HepG2 (cell line): Measurements from ENCODE around the gene CYSRT1. TPM values are rescaled to one million over a fixed set of nuclear protein-coding genes. Genes with fewer than 3 reads are reported as not detected.

Experiments
- ATAC-seq: fragments of 200-7000 bp; cut with Tn5 transposase; 3 replicates; pipeline ENCODE4 v1.9.1; 2020; ENCODE audit warnings: mild to moderate bottlenecking, moderate library complexity
- BruUV-seq: library from RNA; stranded (reverse); fragments of 400-500 nt; replicated peaks from 2 replicates; lab custom pipeline; 2021; lab: Mats Ljungman, UMichigan
- CTCF ChIA-PET: fragments of 300-600 bp; formaldehyde crosslinking; extraction: SDS; loops from one replicate; lab custom pipeline; 2021; ENCODE audit warnings: low total read pairs, inconsistent platforms, low intra/inter-chr PET ratio; lab: Yijun Ruan, JAX
- POLR2A ChIA-PET: fragments of 350-600 bp; sonication (Branson Sonifier 250); formaldehyde crosslinking; loops from one replicate; lab custom pipeline; 2020; ENCODE audit warnings: antibody characterized with exemption, inconsistent platforms; lab: Yijun Ruan, JAX
- DNase-seq: peaks from one replicate; pipeline ENCODE4 v3.0.0-alpha.2; 2015; ENCODE audit warnings: low spot score
- FAIRE-seq: peaks from 3 replicates; lab custom pipeline; 2011; peaks lifted over from hg19 to GRCh38; lab: Jason Lieb, UNC
- H2AFZ ChIP-seq: one replicate; pipeline ENCODE4 v1.6.1; 2011; ENCODE audit warnings: low read length, inconsistent platforms
- H3K27ac ChIP-seq: fragments of 300-600 bp; 3 replicates; pipeline ENCODE4 v1.8.0; 2011; ENCODE audit warnings: mixed run types, mild to moderate bottlenecking, mixed read lengths, low read length, inconsistent platforms; ENCODE audit not compliant: insufficient read depth; ENCODE audit errors: extremely low read length
- H3K27me3 ChIP-seq, 2 experiments: fragments of 200-600 bp in 1 of 2; 2 replicates in 1 of 2; 3 replicates in 1 of 2; pipeline versions ENCODE4 v1.6.0 to v1.8.0; 2011; ENCODE audit warnings: low read length in 2 of 2, mild to moderate bottlenecking in 2 of 2, moderate library complexity in 2 of 2, inconsistent platforms in 1 of 2; ENCODE audit not compliant: insufficient read depth in 2 of 2, control insufficient read depth in 1 of 2
- H3K36me3 ChIP-seq, 2 experiments: fragments of 200-600 bp in 1 of 2; replicated peaks in 1 of 2; 2 replicates in 1 of 2; 3 replicates in 1 of 2; pipeline versions ENCODE4 v1.5.1 to v1.8.0; 2011; ENCODE audit warnings: low read length in 2 of 2, inconsistent platforms in 1 of 2; ENCODE audit not compliant: insufficient read depth in 2 of 2, control insufficient read depth in 1 of 2
- H3K4me1 ChIP-seq: 2 replicates; pipeline ENCODE4 v1.5.1; 2012; ENCODE audit warnings: low read length, inconsistent platforms; ENCODE audit not compliant: insufficient read depth
- H3K4me2 ChIP-seq: 2 replicates; pipeline ENCODE4 v1.6.0; 2011; ENCODE audit warnings: low read depth, low read length, inconsistent platforms
- H3K4me3 ChIP-seq, 3 experiments: fragments of 200-600 bp in 1 of 3; sonication (generic), shearing (Covaris generic) in 1 of 3; replicated peaks in 1 of 3; 2 replicates each; pipeline ENCODE4 v1.5.1; 2011 to 2016; ENCODE audit warnings: low read length in 3 of 3, inconsistent platforms in 2 of 3, low read depth in 2 of 3, mild to moderate bottlenecking in 2 of 3, control low read depth in 1 of 3, mixed read lengths in 1 of 3; ENCODE audit not compliant: insufficient read depth in 1 of 3
- H3K79me2 ChIP-seq: one replicate; pipeline ENCODE4 v1.6.1; 2011; ENCODE audit warnings: low read length, inconsistent platforms; ENCODE audit not compliant: insufficient read depth
- H3K9ac ChIP-seq: 2 replicates; pipeline ENCODE4 v1.6.0; 2011; ENCODE audit warnings: mild to moderate bottlenecking, low read depth, low read length, inconsistent platforms; ENCODE audit not compliant: insufficient read depth
- H3K9me3 ChIP-seq: 2 replicates; pipeline ENCODE4 v1.5.1; 2012; ENCODE audit warnings: mild to moderate bottlenecking, low read length
- H4K20me1 ChIP-seq: 2 replicates; pipeline ENCODE4 v1.6.0; 2011; ENCODE audit warnings: inconsistent platforms, mild to moderate bottlenecking, low read length, moderate library complexity; ENCODE audit not compliant: insufficient read depth
- ADNP ChIP-seq: sonication (generic); formaldehyde crosslinking; IDR thresholded peaks from 2 replicates; pipeline ENCODE4 v1.4.0; 2020; ENCODE audit warnings: missing genetic modification reagents
- KAT7 ChIP-seq: IDR thresholded peaks from 2 replicates; pipeline ENCODE4 v1.6.1; 2018; ENCODE audit warnings: borderline replicate concordance, missing compliant biosample characterization
- MAZ ChIP-seq, 2 experiments: sonication (generic) in 1 of 2; formaldehyde crosslinking in 1 of 2; IDR thresholded peaks; 2 replicates each; pipeline versions ENCODE4 v1.5.0 to v1.6.1; 2012 to 2020; ENCODE audit warnings: low read depth in 2 of 2, mild to moderate bottlenecking in 2 of 2, borderline replicate concordance in 1 of 2, improper control_type of control experiment in 1 of 2, low read length in 1 of 2, missing genetic modification reagents in 1 of 2, moderate library complexity in 1 of 2
- NFATC3 ChIP-seq: sonication (generic); formaldehyde crosslinking; IDR thresholded peaks from 2 replicates; pipeline ENCODE4 v1.5.1; 2020; ENCODE audit warnings: mild to moderate bottlenecking, missing genetic modification reagents
- PATZ1 ChIP-seq: sonication (generic); formaldehyde crosslinking; IDR thresholded peaks from 2 replicates; pipeline ENCODE4 v1.4.0; 2020; ENCODE audit warnings: missing genetic modification reagents
- TAF1 ChIP-seq: sonication (generic); formaldehyde crosslinking; IDR thresholded peaks from 2 replicates; pipeline ENCODE4 v1.4.0; 2020; ENCODE audit warnings: missing genetic modification reagents
- ZBTB40 ChIP-seq, 2 experiments: fragments of 450-650 bp in 1 of 2; sonication (generic) in 1 of 2; formaldehyde crosslinking in 1 of 2; IDR thresholded peaks; 2 replicates each; pipeline versions ENCODE4 v1.6.1 to v1.8.0; 2016 to 2022; ENCODE audit warnings: antibody characterized with exemption in 1 of 2, mild to moderate bottlenecking in 1 of 2, missing genetic modification reagents in 1 of 2
- ZBTB7A ChIP-seq: sonication (generic); formaldehyde crosslinking; IDR thresholded peaks from 2 replicates; pipeline ENCODE4 v1.8.0; 2022; ENCODE audit warnings: mild to moderate bottlenecking, missing genetic modification reagents
- ZNF501 ChIP-seq: sonication (generic); formaldehyde crosslinking; IDR thresholded peaks from 2 replicates; pipeline ENCODE4 v1.5.1; 2020; ENCODE audit warnings: mild to moderate bottlenecking, moderate library complexity, missing genetic modification reagents
- ZNF776 ChIP-seq: sonication (generic); formaldehyde crosslinking; IDR thresholded peaks from 2 replicates; pipeline ENCODE4 v1.4.0; 2020; ENCODE audit warnings: mild to moderate bottlenecking, missing genetic modification reagents
- WGBS: methylation state at CpG from one replicate; pipeline ENCODE4 v1.1.6; 2017; ENCODE audit warnings: low lambda C conversion rate; 5-methylcytosine and 5-hydroxymethylcytosine counted together
- in situ Hi-C: cut with HindIII; loops from 2 replicates; pipeline ENCODE4 v1.10.0; 2017; ENCODE audit warnings: low pct_unique_long_range_greater_than_20kb; ENCODE audit not compliant: extremely low pct_ligation_motif_present
- intact Hi-C: fragments of 100-400 bp; cut with micrococcal nuclease; formaldehyde crosslinking; loops from one replicate; pipeline ENCODE4 v1.10.0; 2022; ENCODE audit not compliant: unreplicated experiment
- polyA plus RNA-seq, 8 experiments: library from polyadenylated mRNA; depleted of rRNA in 3 of 8; stranded (reverse) in 7 of 8; unstranded in 1 of 8; fragments of >200 nt; fragmentation: Illumina TruSeq in 4 of 8; extraction: Trizol in 4 of 8; gene quantifications; 2 replicates each; pipeline versions ENCODE4 v1.2.1 to v1.2.3, GENCODE V29; 2011 to 2016; ENCODE audit warnings: low read depth in 4 of 8, missing spikeins in 1 of 8, mixed read lengths in 1 of 8; ENCODE audit not compliant: insufficient read depth in 1 of 8
- total RNA-seq, 5 experiments: library from RNA; depleted of rRNA; stranded (reverse); fragments of >200 nt; fragmentation: Illumina TruSeq; extraction: Trizol; gene quantifications; 2 replicates each; pipeline ENCODE4 v1.2.3, GENCODE V29; 2016; ENCODE audit warnings: low read depth in 1 of 5

The CYSRT1 gene
- total and polyA plus RNA-seq, 2 of the 13 experiments (the other 11 are each of a cell fraction or from before 2014, with no cell fraction given), result 1.5 to 2.1 TPM

GRCh38 chr9:137222190-137223077 is 2.5 kb upstream of the CYSRT1 start, which contains the start of gene RNF208:
Gene RNF208 (minus strand): TSS chr9:137222240. CDS start chr9:137221212, 1,028 bp downstream.
- H3K4me2 ChIP-seq, result peak within 1 kb of the TSS; percentile 100
- 0% methylated on average over 1 of the region's 88 CpGs for WGBS
- DNase-seq (no peak), ATAC-seq (peak; percentile 9), FAIRE-seq (no peak)
- POLR2A ChIA-PET, result interaction anchor here (0.9 to 13.4 kb wide), 14 partner anchors 13 to 169 kb away, joined by 3 to 225 read pairs (median 18); partner anchors contain the start of genes ANAPC2, ENTPD2, MAN1B1 and NDOR1
- no TSS peak for BruUV-seq
- no peaks in the 10 kb centered on the region for H3K36me3 ChIP-seq
- H3K27ac ChIP-seq, result peak within 1 kb of the TSS; percentile 76
- intact Hi-C loops, result loop anchor here (2.0 kb wide), 2 partner anchors 14 to 22 kb away; partner anchors contain the start of gene TPRN
- peaks cover 3% of the 10 kb centered on the region for H3K79me2 ChIP-seq
- H3K27me3 ChIP-seq, result no peaks in the 10 kb centered on the region; a peak in 1 of 5 replicates
- H4K20me1 ChIP-seq, result peaks cover 4% of the 10 kb centered on the region; the same call in 1 of the 2 replicates
- H3K4me1 ChIP-seq, result peaks cover 65% of the 10 kb centered on the region
- CTCF ChIA-PET, result no interaction called here
- H3K4me3 ChIP-seq, result peak within 1 kb of the TSS; percentile 64 to 92 (median 84)
- H3K9ac ChIP-seq, result peak within 1 kb of the TSS; percentile 80
- in situ Hi-C loops, result no loop called here
- H3K9me3 ChIP-seq, result no peaks in the 10 kb centered on the region
- no peak within 1 kb of the TSS for H2AFZ ChIP-seq
- TF ChIP-seq ZNF776 (CRISPR knock-in tag), result peak; percentile 63; the same call in 1 of the 2 replicates
- TF ChIP-seq PATZ1 (CRISPR knock-in tag), result peak; percentile 74; the same call in 1 of the 2 replicates
- TF ChIP-seq ZBTB40 (IDR thresholded peaks at IDR 0.05), result no peak
- 0 out of 2 replicates have a peak, but pooled peaks have one; percentile 36 for TF ChIP-seq ZBTB40 (CRISPR knock-in tag; IDR thresholded peaks at IDR 0.05)
- peak; percentile 42 for TF ChIP-seq TAF1 (CRISPR knock-in tag)
- 0 out of 2 replicates have a peak, but pooled peaks have one; percentile 12 for TF ChIP-seq ZNF501
- no peak for TF ChIP-seq MAZ (IDR thresholded peaks at IDR 0.05; ENCODE audit: borderline replicate concordance, low read depth, low read length)
- 0 out of 2 replicates have a peak, but pooled peaks have one; percentile 25 for TF ChIP-seq MAZ (CRISPR knock-in tag; IDR thresholded peaks at IDR 0.05; ENCODE audit: low read depth)
- TF ChIP-seq ZBTB7A, result 0 out of 2 replicates have a peak, but pooled peaks have one; percentile 28
- no peak for TF ChIP-seq ADNP (CRISPR knock-in tag)
- TF ChIP-seq KAT7 (CRISPR knock-in tag), result no peak
- TF ChIP-seq NFATC3 (CRISPR knock-in tag), result no peak
